Endothelial cell of umbilical vein (primary cell): Measurements from ENCODE around the gene AKAP13. TPM values are rescaled to one million over a fixed set of nuclear protein-coding genes. Genes with fewer than 3 reads are reported as not detected.
A peak's percentile ranks its signal among the peaks of the same experiment; 100 is the strongest.

Experiments used
- BruUV-seq: library from RNA; stranded (reverse); fragments of 400-500 nt; replicated peaks from 2 replicates; lab custom pipeline; 2021; lab: Mats Ljungman, UMichigan
- CTCF ChIA-PET: fragments of 300-600, 350-600 bp; sonication (Branson Sonifier 250); formaldehyde crosslinking; loops from one replicate; lab custom pipeline; 2021; ENCODE audit warnings: antibody characterized with exemption, inconsistent platforms; lab: Charles Lee
- POLR2A ChIA-PET: fragments of 300-600, 350-600 bp; sonication (Branson Sonifier 250); formaldehyde crosslinking; loops from one replicate; lab custom pipeline; 2021; ENCODE audit warnings: antibody characterized with exemption, inconsistent platforms; lab: Charles Lee
- DNase-seq: peaks from one replicate; pipeline ENCODE4 v3.0.0-alpha.2; 2011; ENCODE audit warnings: low read depth, low spot score
- FAIRE-seq: peaks from 2 replicates; lab custom pipeline; 2011; peaks lifted over from hg19 to GRCh38; lab: Jason Lieb, UNC
- H2AFZ ChIP-seq: 2 replicates; pipeline ENCODE4 v1.6.0; 2012; ENCODE audit warnings: low read depth, low read length, control low read depth, inconsistent platforms
- H3K27ac ChIP-seq: 2 replicates; pipeline ENCODE4 v1.5.1; 2011; ENCODE audit warnings: low read depth, mild to moderate bottlenecking, control low read depth, low read length, moderate library complexity; ENCODE audit not compliant: insufficient read depth
- H3K27me3 ChIP-seq, 2 experiments: 2 replicates each; pipeline versions ENCODE4 v1.6.0 to v1.6.1; 2011; ENCODE audit warnings: low read length in 2 of 2, mixed read lengths in 1 of 2; ENCODE audit not compliant: control insufficient read depth in 2 of 2, insufficient read depth in 2 of 2
- H3K36me3 ChIP-seq, 2 experiments: 2 replicates in 1 of 2; 3 replicates in 1 of 2; pipeline ENCODE4 v1.5.1; 2011; ENCODE audit warnings: low read length in 2 of 2, mild to moderate bottlenecking in 1 of 2, moderate library complexity in 1 of 2; ENCODE audit not compliant: control insufficient read depth in 2 of 2, insufficient read depth in 2 of 2; ENCODE audit errors: extremely low read depth in 1 of 2
- H3K4me1 ChIP-seq: 3 replicates; pipeline ENCODE4 v1.5.1; 2011; ENCODE audit warnings: mild to moderate bottlenecking, low read length; ENCODE audit not compliant: control insufficient read depth, insufficient read depth; ENCODE audit errors: extremely low read depth
- H3K4me2 ChIP-seq: 2 replicates; pipeline ENCODE4 v1.6.1; 2011; ENCODE audit warnings: low read length, control low read depth, mixed read lengths; ENCODE audit not compliant: insufficient read depth
- H3K4me3 ChIP-seq, 3 experiments: fragments of 200-600 bp in 1 of 3; sonication (generic), shearing (Covaris generic) in 1 of 3; replicated peaks in 1 of 3; 2 replicates each; pipeline ENCODE4 v1.5.1; 2011 to 2016; ENCODE audit warnings: control low read depth in 3 of 3, low read length in 3 of 3, mild to moderate bottlenecking in 2 of 3, inconsistent platforms in 1 of 3, low read depth in 1 of 3, moderate library complexity in 1 of 3; ENCODE audit not compliant: insufficient read depth in 1 of 3
- H3K79me2 ChIP-seq: 2 replicates; pipeline ENCODE4 v1.6.0; 2012; ENCODE audit warnings: low read length, inconsistent platforms; ENCODE audit not compliant: control insufficient read depth, insufficient read depth
- H3K9ac ChIP-seq: replicated peaks from 2 replicates; pipeline ENCODE3; 2011; ENCODE audit warnings: low read length, control low read depth; ENCODE audit not compliant: insufficient read depth; ENCODE audit errors: extremely low read depth
- H3K9me1 ChIP-seq: replicated peaks from 3 replicates; pipeline ENCODE4 v1.6.0; 2011; ENCODE audit warnings: mild to moderate bottlenecking, low read length; ENCODE audit not compliant: control insufficient read depth, insufficient read depth; ENCODE audit errors: extremely low read depth
- H3K9me3 ChIP-seq: replicated peaks from 2 replicates; pipeline ENCODE4 v1.5.1; 2012; ENCODE audit warnings: low read length, inconsistent platforms; ENCODE audit not compliant: control insufficient read depth, insufficient read depth
- H4K20me1 ChIP-seq: replicated peaks from 2 replicates; pipeline ENCODE3; 2011; ENCODE audit warnings: mild to moderate bottlenecking, low read length; ENCODE audit not compliant: control insufficient read depth, insufficient read depth; ENCODE audit errors: extremely low read depth
- EZH2 ChIP-seq: IDR thresholded peaks from 2 replicates; pipeline ENCODE4 v1.6.1; 2012; ENCODE audit warnings: borderline replicate concordance, low read depth, mild to moderate bottlenecking, moderate library complexity, low read length, inconsistent platforms; ENCODE audit not compliant: severe bottlenecking
- FOS ChIP-seq: IDR thresholded peaks from 2 replicates; pipeline ENCODE4 v1.6.1; 2011; ENCODE audit warnings: mild to moderate bottlenecking, low read length, moderate library complexity, borderline replicate concordance; ENCODE audit not compliant: insufficient read depth
- GATA2 ChIP-seq: IDR thresholded peaks from 2 replicates; pipeline ENCODE4 v1.7.0; 2011; ENCODE audit warnings: low read depth, mild to moderate bottlenecking, moderate library complexity, mixed read lengths, low read length; ENCODE audit not compliant: insufficient read length, insufficient read depth
- JUN ChIP-seq: IDR thresholded peaks from 2 replicates; pipeline ENCODE4 v1.6.1; 2011; ENCODE audit warnings: borderline replicate concordance, low read depth; ENCODE audit not compliant: insufficient read length, insufficient read depth
- MAX ChIP-seq: IDR thresholded peaks from 2 replicates; pipeline ENCODE4 v1.6.1; 2011; ENCODE audit not compliant: insufficient read depth, insufficient read length
- MYC ChIP-seq: IDR thresholded peaks from one replicate; pipeline ENCODE4 v1.6.1; 2011; ENCODE audit warnings: mild to moderate bottlenecking, low read depth, low read length
- POLR2A ChIP-seq: IDR thresholded peaks from 2 replicates; pipeline ENCODE4 v1.6.1; 2012; ENCODE audit warnings: low read depth, mild to moderate bottlenecking, control low read depth, low read length
- POLR2AphosphoS5 ChIP-seq: IDR thresholded peaks from 2 replicates; pipeline ENCODE4 v1.6.1; 2012; ENCODE audit warnings: low read depth, mild to moderate bottlenecking, control low read depth, low read length, moderate library complexity; ENCODE audit not compliant: insufficient read depth
- dilution Hi-C: fragments of 300-500 bp; cut with MboI; formaldehyde crosslinking; loops from one replicate; pipeline ENCODE4 v1.15.0; 2019; ENCODE audit warnings: low sequenced_read_pairs; ENCODE audit not compliant: extremely low pct_ligation_motif_present
- intact Hi-C: fragments of 100-400 bp; cut with micrococcal nuclease; formaldehyde crosslinking; loops from one replicate; pipeline ENCODE4 v1.10.0; 2022
- polyA plus RNA-seq, 4 experiments: library from polyadenylated mRNA; depleted of rRNA in 3 of 4; stranded (reverse) in 3 of 4; unstranded in 1 of 4; fragments of >200 nt; gene quantifications; 2 replicates each; pipeline versions ENCODE4 v1.2.1 to v1.2.3, GENCODE V29; 2011 to 2012; ENCODE audit warnings: missing spikeins in 1 of 4
- total RNA-seq: library from RNA; stranded (reverse); gene quantifications from 2 replicates; pipeline ENCODE4 v1.2.3, GENCODE V29; 2021
- TF ChIP-seq, protein P1 (sequence below), 2 donors: IDR thresholded peaks; 1 replicate in 1 of 2; 2 replicates in 1 of 2; pipeline ENCODE4 v1.5.1; 2011; ENCODE audit warnings: low read length in 2 of 2, mild to moderate bottlenecking in 2 of 2, moderate library complexity in 2 of 2, control low read depth in 1 of 2, inconsistent platforms in 1 of 2, low read depth in 1 of 2; ENCODE audit not compliant: insufficient read depth in 1 of 2; ENCODE audit errors: extremely low read depth in 1 of 2

The AKAP13 gene
- total and polyA plus RNA-seq, 2 donors (not counting 3 experiments of a cell fraction or from before 2014, with no cell fraction given), result 22.8 to 87.8 TPM

DNA sequence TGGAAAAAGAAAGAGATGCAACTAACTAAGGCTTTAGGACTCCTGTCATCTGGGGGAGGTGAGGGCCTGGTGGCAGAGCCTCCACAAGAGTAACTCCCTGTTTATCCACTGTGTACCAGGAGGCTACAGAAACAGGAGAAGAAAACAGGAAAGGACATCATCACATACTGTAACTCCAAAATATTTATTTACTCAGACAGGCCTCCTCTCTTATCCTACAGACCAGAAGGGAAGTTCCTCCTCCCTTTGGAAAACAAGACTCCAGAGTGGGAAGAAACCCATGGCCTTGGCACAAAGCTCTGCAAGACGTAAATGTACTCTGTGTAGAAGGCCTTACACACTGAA lies 40.1 kb upstream of the AKAP13 start:
- BruUV-seq, result no TSS peak
- Histone ChIP-seq H3K27me3 (no peaks in the 10 kb centered on the region), H3K9ac (no peak overlapping the region), H3K79me2 (no peaks in the 10 kb centered on the region), H2AFZ (peak overlapping the region; percentile 70), H3K36me3 (no peaks in the 10 kb centered on the region), H4K20me1 (no peaks in the 10 kb centered on the region), H3K27ac (peak overlapping the region; percentile 19), H3K4me1 (peaks cover 48% of the 10 kb centered on the region), H3K4me3 (no peak overlapping the region), H3K9me1 (no peaks in the 10 kb centered on the region), H3K4me2 (no peak overlapping the region), H3K9me3 (no peaks in the 10 kb centered on the region)
- DNase-seq (peak; percentile 58), FAIRE-seq (no peak)
- TF ChIP-seq, protein P1, sequence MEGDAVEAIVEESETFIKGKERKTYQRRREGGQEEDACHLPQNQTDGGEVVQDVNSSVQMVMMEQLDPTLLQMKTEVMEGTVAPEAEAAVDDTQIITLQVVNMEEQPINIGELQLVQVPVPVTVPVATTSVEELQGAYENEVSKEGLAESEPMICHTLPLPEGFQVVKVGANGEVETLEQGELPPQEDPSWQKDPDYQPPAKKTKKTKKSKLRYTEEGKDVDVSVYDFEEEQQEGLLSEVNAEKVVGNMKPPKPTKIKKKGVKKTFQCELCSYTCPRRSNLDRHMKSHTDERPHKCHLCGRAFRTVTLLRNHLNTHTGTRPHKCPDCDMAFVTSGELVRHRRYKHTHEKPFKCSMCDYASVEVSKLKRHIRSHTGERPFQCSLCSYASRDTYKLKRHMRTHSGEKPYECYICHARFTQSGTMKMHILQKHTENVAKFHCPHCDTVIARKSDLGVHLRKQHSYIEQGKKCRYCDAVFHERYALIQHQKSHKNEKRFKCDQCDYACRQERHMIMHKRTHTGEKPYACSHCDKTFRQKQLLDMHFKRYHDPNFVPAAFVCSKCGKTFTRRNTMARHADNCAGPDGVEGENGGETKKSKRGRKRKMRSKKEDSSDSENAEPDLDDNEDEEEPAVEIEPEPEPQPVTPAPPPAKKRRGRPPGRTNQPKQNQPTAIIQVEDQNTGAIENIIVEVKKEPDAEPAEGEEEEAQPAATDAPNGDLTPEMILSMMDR (IDR thresholded peaks at IDR 0.05; ENCODE audit: extremely low read depth in 1 of 2, insufficient read depth in 1 of 2, low read depth in 1 of 2, low read length in 2 of 2), result no peak
- TF ChIP-seq GATA2 (no peak), JUN (no peak), MAX (no peak), FOS (no peak), MYC (no peak), POLR2A (no peak), POLR2AphosphoS5 (no peak), EZH2 (no peak)
- ChIA-PET POLR2A (interaction anchor here (0.6 kb wide), 1 partner anchor 317 kb away, joined by 6 read pairs; no protein-coding TSS in a partner anchor), CTCF (interaction anchor here (1.6 kb wide), 3 partner anchors 9 to 83 kb away, joined by 3 to 4 read pairs (median 4); no protein-coding TSS in a partner anchor)
- intact Hi-C loops (no loop called here), dilution Hi-C loops (no loop called here)
